Large intestine (tissue), 3 donors: Measurements from ENCODE around the gene RETSAT. TPM values are rescaled to one million over a fixed set of nuclear protein-coding genes. Genes with fewer than 3 reads are reported as not detected.
"Not testable (repeated sequence)": the region's sequence is repeated elsewhere in the genome, so short reads cannot be mapped to it uniquely, and the experiment has no call there.

Source experiments
- DNase-seq, 2 donors: peaks; one replicate each; pipeline versions ENCODE4 v3.0.0 to v3.0.0-alpha.2; 2013
- H3K27ac ChIP-seq: one replicate; pipeline ENCODE4 v1.5.1; 2013; ENCODE audit warnings: low read length
- H3K27me3 ChIP-seq: 2 replicates; pipeline ENCODE4 v1.6.1; 2013; ENCODE audit warnings: low read length; ENCODE audit not compliant: control insufficient read depth, insufficient read depth
- H3K36me3 ChIP-seq: 2 replicates; pipeline ENCODE4 v1.6.1; 2013; ENCODE audit warnings: low read length; ENCODE audit not compliant: control insufficient read depth, insufficient read depth
- H3K4me1 ChIP-seq: one replicate; pipeline ENCODE4 v1.6.1; 2013; ENCODE audit warnings: low read length; ENCODE audit not compliant: control insufficient read depth, insufficient read depth
- H3K4me3 ChIP-seq: one replicate; pipeline ENCODE4 v1.5.1; 2013; ENCODE audit warnings: low read length
- H3K9me3 ChIP-seq: one replicate; pipeline ENCODE4 v1.6.1; 2013; ENCODE audit warnings: mild to moderate bottlenecking, low read depth, low read length, moderate library complexity; ENCODE audit not compliant: control insufficient read depth
- WGBS: methylation state at CpG from one replicate; pipeline ENCODE4 v1.1.5; 2013; ENCODE audit warnings: low lambda C conversion rate; ENCODE audit not compliant: insufficient coverage; 5-methylcytosine and 5-hydroxymethylcytosine counted together
- polyA plus RNA-seq: library from polyadenylated mRNA; unstranded; fragments of 120-200 nt; gene quantifications from one replicate; pipeline ENCODE4 v1.2.1, GENCODE V29; 2013

RETSAT gene
- polyA plus RNA-seq, 1 donor: 56.8 TPM

DNA sequence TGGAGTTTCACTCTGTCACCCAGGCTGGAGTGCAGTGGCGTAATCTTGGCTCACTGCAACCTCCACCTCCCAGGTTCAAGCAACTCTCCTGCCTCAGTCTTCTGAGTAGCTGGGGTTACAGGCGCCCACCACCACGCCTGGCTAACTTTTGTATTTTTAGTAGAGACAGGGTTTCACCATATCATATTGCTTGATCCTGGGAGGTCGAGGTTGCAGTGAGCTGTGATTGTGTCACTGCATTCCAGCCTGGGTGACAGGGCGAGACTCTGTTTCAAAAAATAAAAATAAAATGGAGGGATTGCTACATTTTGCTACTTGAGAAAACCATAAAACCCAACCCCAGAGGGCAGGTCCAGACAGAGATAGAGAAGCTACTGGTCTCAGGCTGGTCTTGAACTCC is 28.8 kb upstream of the RETSAT start:
- peaks cover 41% of the 10 kb centered on the region for H3K36me3 ChIP-seq
- not testable (repeated sequence) for H3K27ac ChIP-seq, H3K4me1 ChIP-seq, DNase-seq, H3K9me3 ChIP-seq, H3K27me3 ChIP-seq, H3K4me3 ChIP-seq
- WGBS: 80% methylated on average over 2 of the region's 5 CpGs

GRCh38 chr2:85380048-85380447 is 25.7 kb upstream of the RETSAT start:
- Histone ChIP-seq H3K9me3 (peaks cover 5% of the 10 kb centered on the region), H3K27me3 (no peaks in the 10 kb centered on the region), H3K4me1 (no peaks in the 10 kb centered on the region), H3K27ac (no peak overlapping the region), H3K36me3 (peaks cover 38% of the 10 kb centered on the region), H3K4me3 (no peak overlapping the region)
- DNase-seq: no peak
- WGBS: 71% methylated on average over 1 of the region's 1 CpG

DNA sequence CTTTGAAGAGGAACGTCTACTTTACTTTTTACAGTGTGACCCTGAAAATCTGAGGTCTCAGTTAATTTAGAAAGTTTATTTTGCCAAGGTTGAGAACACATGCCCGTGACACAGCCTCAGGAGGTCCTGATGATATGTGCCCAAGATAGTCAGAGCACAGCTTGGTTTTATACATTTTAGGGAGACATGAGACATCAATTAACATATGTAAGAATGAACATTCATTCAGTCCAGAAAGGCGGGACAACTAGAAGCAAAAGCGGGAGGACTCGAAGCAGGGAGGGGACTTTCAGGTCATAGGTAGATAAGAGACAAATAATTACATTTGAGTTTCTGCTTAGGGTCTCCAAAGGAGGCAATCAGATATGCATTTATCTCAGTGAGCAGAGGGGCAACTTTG is 23.9 kb upstream of the RETSAT start:
- no peaks in the 10 kb centered on the region for H3K27me3 ChIP-seq
- H3K9me3 ChIP-seq: peaks cover 5% of the 10 kb centered on the region
- peaks cover 28% of the 10 kb centered on the region for H3K36me3 ChIP-seq
- no CpG with 5 or more reads among the region's 5 CpGs for WGBS
- H3K4me1 ChIP-seq: no peaks in the 10 kb centered on the region
- H3K4me3 ChIP-seq: no peak overlapping the region
- DNase-seq: no peak
- no peak overlapping the region for H3K27ac ChIP-seq

DNA sequence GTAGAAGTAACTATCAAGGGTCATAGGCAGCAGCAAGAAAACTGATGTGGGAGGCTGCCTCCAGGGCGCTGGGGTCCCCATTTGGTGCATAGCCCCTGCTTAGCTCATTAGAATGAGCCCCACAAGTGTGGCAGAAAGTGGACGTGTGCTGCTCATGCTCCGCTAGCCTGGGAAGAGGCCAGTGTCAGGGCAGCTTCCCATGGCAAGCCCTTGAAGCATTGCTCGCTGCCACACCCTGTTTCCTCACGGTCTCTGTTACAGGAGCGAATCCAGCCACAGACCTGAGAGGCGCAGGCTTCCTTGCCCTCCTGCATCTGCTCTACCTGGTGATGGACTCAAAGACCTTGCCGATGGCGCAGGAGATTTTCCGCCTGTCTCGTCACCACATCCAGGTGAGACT is 22.8 kb upstream of the RETSAT start:
- Histone ChIP-seq H3K36me3 (peaks cover 30% of the 10 kb centered on the region), H3K9me3 (peaks cover 5% of the 10 kb centered on the region), H3K4me3 (no peak overlapping the region), H3K27ac (no peak overlapping the region), H3K27me3 (no peaks in the 10 kb centered on the region), H3K4me1 (no peaks in the 10 kb centered on the region)
- no peak for DNase-seq
- WGBS: no CpG with 5 or more reads among the region's 11 CpGs

DNA sequence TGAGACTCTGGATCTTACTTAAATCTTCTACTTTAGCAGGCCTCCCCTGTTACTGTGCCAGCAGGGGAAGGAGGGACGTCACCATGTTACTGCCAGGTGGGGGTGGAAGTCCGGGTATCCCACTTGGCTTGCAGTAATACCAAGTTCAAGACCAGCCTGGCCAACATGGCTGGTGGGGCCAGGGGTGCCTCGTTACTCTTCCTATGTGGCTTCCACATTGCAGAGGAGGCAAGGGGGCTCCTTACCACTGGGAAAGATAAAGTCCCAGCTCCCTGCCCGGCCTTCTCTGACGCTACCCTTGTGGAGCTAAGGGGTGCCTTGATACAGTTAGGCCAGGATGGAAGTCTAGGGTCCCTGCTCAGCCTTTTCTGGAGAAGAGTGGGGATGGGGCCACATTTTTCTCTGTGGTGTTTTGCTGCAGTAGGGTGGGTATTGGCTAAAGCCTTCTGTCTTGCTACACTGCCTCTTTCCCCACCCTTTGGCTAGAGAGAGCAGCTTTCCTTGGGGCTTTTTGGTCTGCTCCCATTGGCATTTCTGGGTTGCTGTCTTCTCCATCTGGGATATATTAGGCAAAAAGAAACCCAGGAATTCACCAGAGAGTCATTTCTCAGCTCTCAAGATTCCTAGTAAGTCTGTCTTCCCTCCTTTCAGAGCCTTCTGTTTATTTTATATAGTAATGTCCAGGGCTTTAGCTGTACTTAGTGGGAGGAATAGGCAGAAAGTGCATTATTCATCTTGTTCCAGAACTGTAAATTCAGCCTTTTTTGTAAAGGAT is 22.1 kb upstream of the RETSAT start:
- no peaks in the 10 kb centered on the region for H3K27me3 ChIP-seq
- no peak overlapping the region for H3K4me3 ChIP-seq
- no peak for DNase-seq
- peaks cover 29% of the 10 kb centered on the region for H3K36me3 ChIP-seq
- peaks cover 5% of the 10 kb centered on the region for H3K9me3 ChIP-seq
- H3K4me1 ChIP-seq: no peaks in the 10 kb centered on the region
- no CpG with 5 or more reads among the region's 5 CpGs for WGBS
- no peak overlapping the region for H3K27ac ChIP-seq

DNA sequence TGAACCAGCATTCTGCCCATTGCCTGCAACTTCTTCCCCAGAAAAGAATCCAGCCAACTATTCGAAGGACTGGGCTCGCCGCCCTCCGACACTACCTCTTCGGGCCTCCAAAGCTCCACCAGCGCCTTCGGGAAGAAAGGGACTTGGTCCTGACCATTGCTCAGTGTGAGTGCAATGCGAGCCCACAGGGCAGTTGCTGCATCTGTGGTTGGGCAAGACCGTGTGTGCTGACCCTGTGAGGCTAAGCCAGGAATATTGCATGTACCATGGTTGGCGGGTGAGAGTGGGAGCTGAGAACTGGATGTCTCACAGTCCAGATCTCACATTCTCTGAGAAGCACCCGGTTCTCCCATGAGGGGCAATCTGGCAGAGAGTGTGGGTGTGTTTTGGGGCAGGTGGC is 16.7 kb upstream of the RETSAT start:
- H3K4me3 ChIP-seq: no peak overlapping the region
- WGBS: no CpG with 5 or more reads among the region's 11 CpGs
- H3K27ac ChIP-seq: no peak overlapping the region
- H3K9me3 ChIP-seq: no peaks in the 10 kb centered on the region
- no peaks in the 10 kb centered on the region for H3K27me3 ChIP-seq
- peaks cover 23% of the 10 kb centered on the region for H3K36me3 ChIP-seq
- DNase-seq: no peak
- peaks cover 9% of the 10 kb centered on the region for H3K4me1 ChIP-seq

GRCh38 chr2:85369500-85369899 is 15.2 kb upstream of the RETSAT start:
- H3K36me3 ChIP-seq: peaks cover 20% of the 10 kb centered on the region
- H3K4me3 ChIP-seq: no peak overlapping the region
- H3K27me3 ChIP-seq: no peaks in the 10 kb centered on the region
- peak in 1 of 2 donors; percentile 46 for DNase-seq
- no CpG with 5 or more reads among the region's 5 CpGs for WGBS
- H3K4me1 ChIP-seq: peaks cover 9% of the 10 kb centered on the region
- H3K9me3 ChIP-seq: no peaks in the 10 kb centered on the region
- no peak overlapping the region for H3K27ac ChIP-seq

DNA sequence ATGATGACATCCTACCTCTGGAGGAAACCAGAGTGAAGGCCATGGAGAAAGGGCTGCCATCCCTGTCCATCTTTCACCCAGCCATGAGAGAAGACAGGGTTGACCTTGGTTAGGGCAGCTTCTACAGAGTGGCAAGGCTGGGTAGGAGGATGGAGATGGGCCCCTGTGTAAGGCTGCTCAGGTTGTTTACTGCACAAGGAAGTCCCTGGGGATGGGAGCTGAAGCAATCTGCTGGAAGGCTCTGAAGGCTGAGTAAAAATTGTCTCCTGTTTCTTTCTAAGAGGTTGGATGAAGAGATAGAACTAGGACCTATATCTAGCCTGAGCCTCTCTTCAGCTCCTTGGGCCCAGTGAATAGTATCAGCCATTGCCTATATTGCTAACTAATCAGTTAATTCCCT is 14.6 kb upstream of the RETSAT start:
- no peaks in the 10 kb centered on the region for H3K27me3 ChIP-seq
- no peak overlapping the region for H3K27ac ChIP-seq
- no peaks in the 10 kb centered on the region for H3K9me3 ChIP-seq
- peaks cover 9% of the 10 kb centered on the region for H3K4me1 ChIP-seq
- no peak for DNase-seq
- H3K4me3 ChIP-seq: no peak overlapping the region
- H3K36me3 ChIP-seq: peaks cover 18% of the 10 kb centered on the region

DNA sequence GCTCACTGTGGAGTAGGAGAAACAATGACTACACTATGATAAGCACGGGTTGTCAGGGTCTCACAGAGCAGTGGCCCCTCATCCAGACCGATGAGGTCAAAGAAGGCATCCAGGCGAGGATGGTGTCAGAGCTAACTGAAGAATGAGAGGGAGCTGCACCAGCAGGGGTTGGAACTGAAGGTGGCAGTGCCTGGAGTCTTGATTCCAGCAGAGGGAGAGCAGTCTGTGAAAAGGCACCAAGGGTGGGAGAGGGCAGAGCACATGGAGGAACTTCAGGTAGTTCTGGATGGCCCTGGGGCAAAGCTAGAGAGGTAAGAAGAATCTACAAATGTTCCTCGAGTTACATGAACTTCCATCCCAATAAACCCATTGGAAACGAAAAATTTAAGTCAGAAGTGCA is 12.9 kb upstream of the RETSAT start:
- H3K36me3 ChIP-seq: peaks cover 25% of the 10 kb centered on the region
- WGBS: 84% methylated on average over 2 of the region's 5 CpGs
- DNase-seq: no peak
- peaks cover 9% of the 10 kb centered on the region for H3K4me1 ChIP-seq
- no peaks in the 10 kb centered on the region for H3K27me3 ChIP-seq
- no peak overlapping the region for H3K4me3 ChIP-seq
- no peak overlapping the region for H3K27ac ChIP-seq
- H3K9me3 ChIP-seq: no peaks in the 10 kb centered on the region

GRCh38 chr2:85362653-85363387 is 8.5 kb upstream of the RETSAT start:
- DNase-seq, H3K27me3 ChIP-seq, H3K4me3 ChIP-seq, H3K9me3 ChIP-seq, H3K27ac ChIP-seq, H3K4me1 ChIP-seq: not testable (repeated sequence)
- no CpG with 5 or more reads among the region's 5 CpGs for WGBS
- H3K36me3 ChIP-seq: peaks cover 29% of the 10 kb centered on the region

- Histone ChIP-seq H3K27me3 (no peaks in the 10 kb centered on the region), H3K4me3 (no peak overlapping the region), H3K9me3 (no peaks in the 10 kb centered on the region), H3K4me1 (peaks cover 5% of the 10 kb centered on the region), H3K36me3 (peaks cover 33% of the 10 kb centered on the region), H3K27ac (no peak overlapping the region)
- 100% methylated on average over 1 of the region's 3 CpGs for WGBS
- no peak for DNase-seq
Observed at GRCh38 chr2:85357736-85358135, 3.4 kb upstream of the RETSAT start.
